GM21526 (cell line): ENCODE measurements around the gene ADAM22.

Experiments used
- ATAC-seq: cut with Tn5 transposase; IDR thresholded peaks from one replicate; pipeline ENCODE4 v1.9.1; 2021; ENCODE audit warnings: moderate library complexity; ENCODE audit not compliant: unreplicated experiment, low FRiP score

ADAM22 gene

DNA sequence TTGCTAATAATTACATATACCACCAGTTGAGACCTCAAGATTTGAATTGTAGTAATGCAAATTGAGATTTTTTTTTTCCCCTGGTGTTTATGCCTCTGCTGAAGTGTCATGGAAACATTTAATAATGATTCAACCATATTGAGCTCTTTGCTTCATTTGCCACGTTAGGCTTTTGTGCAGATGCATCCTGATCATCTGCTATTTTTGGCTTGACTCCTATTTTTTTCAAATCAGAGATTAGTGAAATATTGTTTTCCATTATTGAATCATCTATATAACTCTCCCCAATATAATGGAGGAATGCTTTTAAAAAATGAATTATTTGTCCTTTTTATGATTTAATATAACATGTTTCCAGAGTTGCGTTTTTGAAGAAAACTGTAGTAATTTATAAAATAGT lies 170.7 kb downstream of the ADAM22 start:
- no peak for ATAC-seq

DNA sequence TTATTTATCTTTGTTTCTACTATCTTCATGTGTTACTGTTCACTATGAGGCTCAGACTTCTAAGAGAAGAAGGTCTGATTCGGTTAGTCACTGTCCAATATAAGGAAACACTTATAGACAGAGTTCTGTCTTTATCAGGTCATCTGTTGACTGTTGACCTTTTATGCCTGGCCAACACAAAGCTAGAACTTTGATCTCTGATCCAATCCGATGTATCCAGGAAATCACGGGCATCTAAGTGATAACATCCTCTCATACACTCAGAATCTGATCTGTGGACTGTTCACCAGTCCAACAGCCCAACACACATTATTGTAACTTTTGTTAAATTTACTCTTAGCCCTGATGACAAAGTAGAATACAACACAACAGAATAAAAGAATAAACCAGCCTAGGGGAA lies 171.2 kb downstream of the ADAM22 start:
- ATAC-seq: no peak

DNA sequence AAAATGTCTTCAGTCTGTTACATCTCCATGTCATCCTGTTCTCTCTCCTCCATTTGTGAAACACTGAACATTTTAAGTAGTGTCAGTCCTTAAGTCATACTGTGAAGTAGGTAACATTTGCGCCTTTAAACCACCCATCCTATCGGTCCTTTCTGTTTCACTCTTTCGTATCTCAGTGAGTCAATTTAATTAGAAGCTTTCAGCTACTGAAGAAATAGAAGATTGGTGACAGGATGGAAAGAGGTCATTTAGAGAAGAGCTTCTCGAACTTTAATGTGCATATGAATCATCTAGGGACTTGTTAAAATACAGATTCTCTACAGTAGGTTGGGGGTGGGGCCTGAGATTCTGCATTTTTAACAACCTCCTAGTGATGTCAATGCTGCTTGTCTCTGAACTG lies 172.4 kb downstream of the ADAM22 start:
- peak; percentile 44 for ATAC-seq

DNA sequence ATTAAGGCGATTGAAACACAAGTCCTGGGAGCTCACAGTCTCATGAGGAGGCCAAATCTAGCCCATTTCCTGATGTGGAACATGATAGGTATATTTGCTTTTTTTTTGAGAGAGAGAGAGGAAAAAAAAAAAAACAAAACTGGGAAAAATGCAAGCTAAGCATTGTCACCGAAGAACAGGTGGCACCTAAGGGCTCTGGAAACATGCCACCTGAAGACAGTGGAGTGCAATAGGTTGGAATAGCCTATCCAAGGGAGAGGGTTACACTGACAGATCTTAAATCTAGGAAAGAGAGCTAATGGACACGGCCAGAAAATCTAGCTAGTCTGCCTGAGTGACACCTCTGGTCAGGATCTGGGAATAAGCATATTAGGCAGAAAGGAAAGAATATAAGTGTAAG lies 175.6 kb downstream of the ADAM22 start:
- no peak for ATAC-seq

DNA sequence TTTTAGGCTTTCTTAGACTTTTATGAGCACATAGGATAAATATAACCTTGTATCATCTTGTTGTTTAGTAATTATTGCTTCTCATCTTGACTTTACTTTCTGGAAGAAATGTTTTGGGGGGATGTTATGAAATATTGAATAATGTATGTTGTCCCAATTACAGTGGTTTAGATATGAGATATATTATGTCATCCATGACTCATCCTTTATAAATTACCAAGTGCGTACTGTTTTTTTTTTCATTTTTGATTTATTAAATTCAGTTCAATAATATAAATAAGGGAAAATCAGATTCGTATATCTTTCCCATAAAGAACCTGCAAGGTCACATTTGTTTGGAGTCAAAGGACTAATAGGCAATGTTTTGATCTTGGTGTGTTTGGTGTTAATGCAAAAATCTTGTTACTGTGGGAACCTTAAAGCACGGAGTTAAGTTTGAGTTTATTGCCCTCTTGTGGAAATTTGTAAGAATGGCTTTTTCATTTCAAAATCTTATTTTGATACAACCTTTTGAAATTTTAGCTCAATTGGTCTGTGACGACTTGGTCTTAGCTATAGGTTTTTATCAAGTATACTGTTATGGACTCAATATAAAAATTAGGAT lies 177.2 kb downstream of the ADAM22 start:
- ATAC-seq: no peak

DNA sequence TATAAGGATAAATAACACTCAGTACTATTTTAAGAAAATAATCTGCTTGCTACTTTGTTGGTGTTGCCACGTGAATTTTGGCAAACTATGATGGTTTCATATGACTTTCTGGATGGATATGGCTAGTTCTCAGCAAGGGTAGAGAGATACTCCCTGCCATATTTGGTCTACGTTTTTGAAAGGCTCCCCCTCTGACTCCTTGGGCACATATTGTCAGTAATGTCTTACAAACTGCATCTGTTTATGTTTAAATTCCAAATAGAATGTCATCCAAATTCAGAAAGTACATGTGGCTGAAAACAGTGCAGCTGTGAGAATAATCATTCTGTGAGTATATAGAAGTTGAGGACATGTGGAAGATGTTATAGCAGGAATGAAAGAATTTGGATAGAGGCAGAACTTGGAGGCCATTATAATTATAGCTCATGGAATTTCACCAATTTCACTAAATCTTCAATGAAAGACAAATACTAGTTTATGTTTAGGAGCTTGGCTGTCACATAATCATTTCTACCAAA lies 178.0 kb downstream of the ADAM22 start:
- ATAC-seq: no peak

DNA sequence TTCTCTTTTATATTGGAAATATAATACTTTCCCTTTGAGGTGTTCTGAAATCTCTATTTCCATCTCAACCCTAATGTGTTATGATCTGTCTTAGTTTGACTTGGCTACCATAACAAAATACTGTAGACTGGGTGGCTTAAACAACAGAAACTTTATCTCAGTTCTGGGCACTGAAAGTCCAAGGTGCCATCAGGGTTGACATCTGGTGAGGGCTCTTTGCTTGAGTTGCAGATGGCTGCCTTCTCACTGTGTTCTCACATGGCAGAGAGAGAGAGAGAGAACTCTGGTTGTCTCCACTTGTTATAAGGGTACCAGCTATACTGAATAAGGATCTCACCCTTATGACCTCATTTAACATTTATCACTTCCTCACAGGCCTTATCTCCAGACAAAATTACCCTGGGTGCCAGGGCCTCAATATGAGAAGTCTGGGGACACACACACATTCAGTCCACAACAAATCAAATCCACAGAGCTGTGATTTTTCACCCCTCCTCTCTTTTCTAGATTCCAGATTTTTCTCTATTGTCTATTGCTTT lies 181.3 kb downstream of the ADAM22 start:
- ATAC-seq: no peak

DNA sequence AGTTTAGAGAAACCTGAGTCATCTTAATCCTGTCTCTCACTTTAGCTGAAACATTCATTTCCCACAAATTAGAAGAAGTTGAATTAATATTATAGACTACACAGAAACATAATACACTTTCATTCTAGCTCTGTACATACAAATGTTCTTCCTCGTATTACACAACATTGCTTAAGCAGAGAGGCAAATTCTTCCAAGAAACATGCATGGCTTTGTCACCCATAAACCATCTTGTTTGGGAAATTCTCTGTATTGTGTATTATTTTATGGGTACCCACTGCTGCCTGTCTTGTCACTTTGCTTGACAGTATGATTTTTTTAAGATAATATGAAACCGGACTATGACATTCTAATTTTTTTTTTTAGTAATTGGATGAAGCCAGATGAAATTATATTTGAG lies 181.8 kb downstream of the ADAM22 start:
- no peak for ATAC-seq

DNA sequence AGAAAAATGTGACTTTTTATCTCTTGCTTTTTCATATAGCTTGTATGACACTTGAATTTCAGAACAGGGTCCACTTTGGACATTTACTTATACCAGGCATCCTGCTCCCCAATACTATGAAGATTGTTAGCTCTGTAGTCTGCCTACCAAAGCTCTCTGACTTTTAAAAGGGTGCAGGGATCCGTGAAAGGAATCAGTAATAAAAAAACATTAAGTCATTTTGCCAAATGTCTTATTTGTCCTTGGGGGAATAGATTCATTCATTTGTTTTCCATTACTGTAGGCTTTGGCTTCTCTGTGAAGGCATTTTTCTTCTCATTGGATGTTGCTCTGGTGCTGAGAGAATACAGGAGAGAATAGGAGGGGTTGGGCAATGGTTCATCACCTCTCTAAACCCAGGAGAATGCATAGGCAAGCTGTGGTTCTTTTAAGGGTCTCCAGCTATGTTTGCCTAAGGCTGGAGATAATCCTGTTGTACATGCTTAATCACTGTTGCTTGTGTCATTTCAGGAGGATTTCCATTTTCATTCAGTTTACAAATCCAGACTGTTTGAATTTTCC lies 182.3 kb downstream of the ADAM22 start:
- ATAC-seq: no peak

DNA sequence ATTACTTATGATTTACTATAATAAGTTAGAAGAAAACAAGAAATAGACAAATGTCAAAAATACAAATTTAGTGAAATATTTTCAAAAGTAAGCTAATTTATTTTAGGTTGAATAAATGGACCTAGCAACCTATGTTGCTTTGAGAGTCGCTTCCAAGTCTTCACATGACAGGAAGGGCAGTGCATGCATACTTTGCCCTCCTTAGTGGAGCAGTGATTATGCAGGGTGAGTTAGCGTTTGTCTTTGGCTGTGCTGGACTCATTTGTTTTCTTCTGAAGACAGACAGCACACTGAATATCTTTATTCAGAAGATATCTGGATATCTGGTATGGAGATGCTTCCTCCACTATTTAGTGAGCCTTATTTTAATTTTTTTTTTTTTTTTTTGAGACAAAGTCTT lies 183.3 kb downstream of the ADAM22 start:
- no peak for ATAC-seq

DNA sequence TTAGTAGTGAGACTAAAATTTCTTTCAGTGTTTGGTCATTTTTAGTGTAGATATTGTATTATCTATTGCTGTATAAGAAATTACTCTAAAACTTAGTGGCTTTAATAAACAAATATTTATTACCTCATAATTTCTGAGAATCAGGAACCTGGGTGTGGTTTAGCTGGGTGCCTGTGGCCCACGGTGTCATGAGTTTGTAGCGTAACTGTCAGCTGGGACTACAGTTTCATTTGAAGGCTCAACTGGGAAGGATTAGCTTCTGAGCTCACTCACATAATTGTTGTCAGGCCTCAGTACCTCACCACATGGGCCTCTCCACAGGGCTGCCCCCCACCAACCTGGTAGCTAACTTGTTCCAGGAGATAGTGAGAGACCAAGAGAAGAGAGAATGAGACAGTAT lies 187.3 kb downstream of the ADAM22 start:
- no peak for ATAC-seq

DNA sequence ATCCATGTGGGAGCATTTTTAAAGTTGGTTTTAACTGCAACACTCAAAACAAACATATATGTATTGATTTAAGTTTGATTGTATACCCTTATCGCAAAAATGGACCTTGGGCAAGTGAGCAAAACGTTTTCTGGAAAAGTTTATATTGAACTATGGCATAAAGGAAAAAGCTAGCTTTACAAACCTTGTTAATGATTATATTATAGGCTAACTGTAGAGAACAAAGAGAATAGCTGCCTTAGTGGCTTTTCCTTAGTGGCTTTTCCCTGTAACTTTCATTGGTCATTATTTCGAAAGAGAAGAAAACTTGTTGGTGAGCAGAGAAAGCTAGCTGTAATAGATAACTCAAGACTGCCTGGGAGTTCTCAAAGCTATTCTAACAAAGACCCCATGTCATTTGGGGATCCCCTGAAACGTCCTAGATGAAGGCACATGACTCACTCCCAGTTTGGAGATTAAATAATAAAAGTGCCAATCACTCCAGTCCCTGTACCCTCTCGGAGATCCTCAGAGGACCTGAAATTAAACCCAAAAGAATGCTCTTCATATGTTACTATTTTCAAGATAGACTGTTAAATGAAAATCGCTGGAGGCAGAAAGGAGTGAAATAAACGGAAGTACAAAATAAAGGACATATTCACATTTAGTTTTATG lies 193.7 kb downstream of the ADAM22 start:
- no peak for ATAC-seq

DNA sequence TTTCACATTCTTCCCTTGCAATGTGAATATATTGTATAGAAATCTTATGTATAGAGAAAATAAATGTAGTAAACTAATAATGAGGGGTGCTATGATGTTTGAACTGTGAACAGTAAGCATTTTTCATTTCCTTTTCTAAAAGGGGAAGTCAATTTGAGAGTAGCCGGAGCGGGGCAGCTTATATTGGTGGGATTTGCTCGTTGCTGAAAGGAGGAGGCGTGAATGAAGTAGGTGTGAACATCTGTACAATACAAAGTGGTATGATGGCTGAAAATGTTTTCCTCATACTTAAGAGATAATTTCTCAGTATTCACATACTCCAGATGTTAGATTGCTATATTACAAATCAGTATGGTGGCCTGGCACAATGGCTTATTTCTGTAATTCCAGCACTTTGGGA lies 198.7 kb downstream of the ADAM22 start:
- peak; percentile 85 for ATAC-seq

DNA sequence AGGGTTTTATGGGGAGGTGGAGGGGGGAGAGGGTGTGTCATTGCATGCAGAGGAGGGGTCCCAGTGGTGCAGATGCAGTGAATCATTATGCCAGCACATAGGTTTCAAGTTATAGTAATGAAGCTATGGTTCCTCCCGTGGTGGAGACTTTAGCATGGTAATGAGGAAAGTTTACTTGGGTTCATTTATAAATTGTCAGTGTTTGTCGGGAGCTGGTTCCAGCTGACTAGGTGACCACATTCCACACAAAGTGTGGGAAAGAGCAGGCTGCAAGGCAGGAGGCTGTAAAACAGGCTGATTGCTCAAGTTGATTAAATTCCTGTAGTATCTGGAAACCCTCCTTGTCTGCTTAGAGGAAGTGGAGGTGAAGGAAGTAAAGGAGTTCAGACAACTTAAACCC lies 206.9 kb downstream of the ADAM22 start:
- no peak for ATAC-seq

DNA sequence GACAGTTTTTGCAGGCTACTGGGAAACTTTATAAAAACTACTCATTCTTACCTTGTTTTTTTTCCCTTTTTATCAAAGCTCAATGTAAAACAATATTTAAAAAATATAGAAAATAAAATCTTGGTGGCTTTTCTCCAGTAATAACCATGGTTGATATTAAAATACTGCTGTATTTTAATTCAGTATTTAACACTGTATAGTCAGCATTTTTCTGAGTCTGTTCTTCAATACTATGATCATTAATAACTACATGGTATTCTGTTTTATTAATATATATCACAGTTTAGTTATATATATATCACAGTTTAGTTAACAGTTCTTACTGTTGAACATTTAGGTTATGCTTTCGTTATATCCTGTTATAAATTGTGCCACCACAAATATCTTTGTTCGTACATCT lies 207.4 kb downstream of the ADAM22 start:
- ATAC-seq: no peak

DNA sequence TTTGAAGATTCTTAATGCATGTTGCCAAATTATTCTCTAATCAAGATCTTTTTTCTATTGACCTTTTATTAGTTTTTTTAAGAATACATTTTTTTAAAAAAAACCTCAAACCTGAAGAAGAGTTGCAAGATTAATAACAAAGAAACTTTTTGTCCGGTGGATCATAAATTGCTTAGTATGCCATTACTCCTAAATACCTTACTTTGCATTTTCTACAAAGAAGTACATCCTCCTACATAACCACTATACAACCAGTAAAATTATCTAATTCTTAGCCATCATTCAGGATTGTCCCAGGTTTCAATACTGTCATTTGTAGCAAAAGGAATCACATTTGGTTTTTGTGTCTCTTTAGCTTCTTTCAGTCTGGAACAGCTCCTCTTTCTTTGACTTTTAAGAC lies 207.9 kb downstream of the ADAM22 start:
- ATAC-seq: no peak

DNA sequence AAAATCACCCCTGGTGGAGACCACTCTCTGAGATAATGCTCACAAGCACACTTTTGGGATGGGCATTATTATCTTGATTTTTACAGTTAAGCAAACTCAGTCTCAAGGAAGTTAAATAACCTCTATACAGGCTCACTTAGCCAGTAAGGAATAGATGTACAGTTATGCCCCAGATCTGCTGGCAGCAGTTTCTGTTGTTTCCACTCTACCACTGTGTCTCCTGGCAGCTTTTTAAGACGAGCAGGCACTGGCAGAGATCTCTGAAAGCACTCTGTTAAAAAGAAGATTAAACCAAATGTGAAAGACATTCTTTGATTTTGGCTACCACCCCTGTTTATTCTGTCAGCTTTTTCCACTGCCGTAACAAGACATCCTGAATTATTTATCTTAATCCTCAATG lies 212.6 kb downstream of the ADAM22 start:
- no peak for ATAC-seq

DNA sequence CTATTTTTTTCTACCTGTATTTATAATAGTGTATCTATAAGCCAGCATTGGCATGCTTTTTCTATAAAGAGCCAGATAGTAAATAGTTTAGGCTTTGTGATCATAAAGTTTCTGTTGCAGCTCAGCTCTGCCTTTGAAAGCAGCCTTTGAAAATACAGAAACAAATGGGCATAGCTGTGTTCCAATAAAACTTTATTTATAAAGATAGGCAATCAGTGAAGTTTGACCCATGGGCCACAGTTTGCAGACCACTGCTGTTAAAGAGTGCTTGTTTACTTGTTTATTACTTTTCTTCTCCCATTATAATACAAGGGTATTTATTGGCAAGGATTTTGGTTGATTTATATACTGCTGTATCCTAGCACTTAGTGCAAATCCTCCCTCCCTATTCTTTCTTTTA lies 213.3 kb downstream of the ADAM22 start:
- no peak for ATAC-seq

DNA sequence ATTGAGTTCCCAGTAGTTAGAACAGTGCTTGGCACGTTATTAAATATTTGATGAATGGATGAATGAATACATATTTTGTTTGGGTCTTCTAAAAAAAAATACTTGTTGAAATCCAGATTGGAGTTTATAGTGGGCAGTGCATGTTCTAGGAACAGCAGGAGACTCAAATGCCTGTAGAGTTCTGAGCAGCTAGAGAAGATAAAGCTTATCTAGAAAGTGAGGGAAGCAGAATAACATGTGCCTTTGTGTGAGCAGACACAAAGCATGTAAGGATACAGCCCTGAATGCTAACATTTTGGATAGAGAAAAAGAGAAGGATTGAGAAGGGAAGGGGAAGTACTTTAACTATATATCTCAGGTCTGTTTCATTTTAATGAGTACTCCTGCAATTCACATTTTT lies 213.9 kb downstream of the ADAM22 start:
- ATAC-seq: no peak

DNA sequence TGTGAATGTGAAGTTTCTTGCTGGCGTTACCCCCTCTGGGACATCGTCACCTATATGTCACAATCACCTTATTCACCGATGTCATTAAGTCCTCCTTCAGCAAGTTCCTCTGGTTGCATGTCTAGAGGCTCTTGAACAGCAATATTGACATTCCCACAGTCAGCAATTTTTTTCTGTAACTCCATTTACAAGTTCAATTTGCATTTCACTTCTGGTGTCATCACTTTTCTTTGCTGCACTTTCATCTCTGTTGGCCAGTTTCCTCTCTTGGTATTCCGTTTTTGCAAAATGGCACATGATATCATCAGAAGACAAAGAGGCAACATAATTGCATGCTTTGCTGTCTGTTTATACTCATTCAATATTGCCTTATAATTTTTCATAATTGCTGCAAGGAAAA lies 216.0 kb downstream of the ADAM22 start:
- no peak for ATAC-seq

DNA sequence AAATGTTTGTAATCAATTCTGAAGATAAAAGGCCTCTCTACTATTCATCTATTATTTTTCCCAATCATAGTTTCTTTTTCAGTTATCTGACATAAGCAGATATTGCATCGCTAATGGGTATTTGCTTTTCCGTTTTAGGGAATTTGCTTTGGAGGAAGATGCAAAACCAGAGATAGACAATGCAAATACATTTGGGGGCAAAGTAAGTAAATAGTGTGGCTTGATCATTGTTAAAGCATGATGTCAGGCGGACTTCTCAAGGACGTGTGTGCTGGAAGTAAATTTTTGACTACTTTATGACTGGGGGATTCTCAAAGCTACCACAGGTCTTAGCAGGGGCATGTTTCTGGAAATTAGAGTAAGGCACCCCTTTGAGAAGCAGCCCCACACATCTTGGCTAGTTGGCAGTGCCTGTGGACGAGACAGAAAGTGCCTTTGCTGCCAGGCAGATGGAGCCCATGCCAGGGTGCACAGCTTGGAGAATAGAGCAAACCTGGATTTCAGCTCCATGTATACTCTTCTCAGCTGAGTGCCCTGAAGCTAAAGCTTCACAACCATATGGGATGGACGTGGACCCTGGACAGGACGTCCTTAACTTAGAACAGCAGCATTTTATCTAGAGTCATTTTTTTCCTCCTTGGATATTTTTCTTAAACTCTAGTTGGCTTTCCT lies 217.2 kb downstream of the ADAM22 start:
- no peak for ATAC-seq
